KMS-11 (cell line): ENCODE results near the gene FCHSD1.

ENCODE experiments used
- H2AFZ ChIP-seq: fragments of 200-600 bp; sonication (generic); 2 replicates; pipeline ENCODE4 v1.6.1; 2016; ENCODE audit warnings: antibody characterized with exemption, mixed run types, low read depth
- H3K27ac ChIP-seq: fragments of 200-600 bp; sonication (generic); 2 replicates; pipeline ENCODE4 v1.6.1; 2016; ENCODE audit warnings: mild to moderate bottlenecking, mixed run types
- H3K27me3 ChIP-seq: fragments of 200-600 bp; sonication (generic); 2 replicates; pipeline ENCODE4 v1.6.1; 2017; ENCODE audit warnings: mild to moderate bottlenecking, low read depth, mixed run types, moderate library complexity; ENCODE audit not compliant: insufficient read depth
- H3K36me3 ChIP-seq: fragments of 200-600 bp; sonication (generic); 2 replicates; pipeline ENCODE4 v1.6.1; 2017; ENCODE audit warnings: mild to moderate bottlenecking, mixed run types; ENCODE audit not compliant: insufficient read depth
- H3K4me1 ChIP-seq: fragments of 200-600 bp; sonication (generic); 2 replicates; pipeline ENCODE4 v1.6.1; 2016; ENCODE audit warnings: mild to moderate bottlenecking, low read depth, mixed run types; ENCODE audit not compliant: poor library complexity, severe bottlenecking
- H3K4me2 ChIP-seq: fragments of 200-600 bp; sonication (generic); 2 replicates; pipeline ENCODE4 v1.7.0; 2016; ENCODE audit warnings: mild to moderate bottlenecking, mixed run types
- H3K4me3 ChIP-seq: fragments of 200-600 bp; sonication (generic); IDR thresholded peaks from 2 replicates; pipeline ENCODE4 v1.6.1; 2017; ENCODE audit warnings: low read depth, low read length, mixed read lengths; ENCODE audit not compliant: insufficient read depth
- H3K79me2 ChIP-seq: fragments of 200-600 bp; sonication (generic); 2 replicates; pipeline ENCODE4 v1.6.1; 2016; ENCODE audit warnings: low read depth, mixed run types; ENCODE audit not compliant: insufficient read depth
- H3K9ac ChIP-seq: fragments of 200-600 bp; sonication (generic); 2 replicates; pipeline ENCODE4 v1.6.1; 2016; ENCODE audit warnings: mild to moderate bottlenecking, mixed run types
- H4K20me1 ChIP-seq: fragments of 200-600 bp; sonication (generic); 2 replicates; pipeline ENCODE4 v1.6.1; 2016; ENCODE audit warnings: mild to moderate bottlenecking, mixed run types; ENCODE audit not compliant: insufficient read depth
- TF ChIP-seq, protein P1 (sequence below): fragments of 200-600 bp; sonication (generic); conservative IDR thresholded peaks from 2 replicates; pipeline ENCODE4 v1.6.1; 2017; ENCODE audit warnings: low read depth, mild to moderate bottlenecking, antibody characterized with exemption, low read length, moderate library complexity, mixed read lengths

FCHSD1 gene

DNA sequence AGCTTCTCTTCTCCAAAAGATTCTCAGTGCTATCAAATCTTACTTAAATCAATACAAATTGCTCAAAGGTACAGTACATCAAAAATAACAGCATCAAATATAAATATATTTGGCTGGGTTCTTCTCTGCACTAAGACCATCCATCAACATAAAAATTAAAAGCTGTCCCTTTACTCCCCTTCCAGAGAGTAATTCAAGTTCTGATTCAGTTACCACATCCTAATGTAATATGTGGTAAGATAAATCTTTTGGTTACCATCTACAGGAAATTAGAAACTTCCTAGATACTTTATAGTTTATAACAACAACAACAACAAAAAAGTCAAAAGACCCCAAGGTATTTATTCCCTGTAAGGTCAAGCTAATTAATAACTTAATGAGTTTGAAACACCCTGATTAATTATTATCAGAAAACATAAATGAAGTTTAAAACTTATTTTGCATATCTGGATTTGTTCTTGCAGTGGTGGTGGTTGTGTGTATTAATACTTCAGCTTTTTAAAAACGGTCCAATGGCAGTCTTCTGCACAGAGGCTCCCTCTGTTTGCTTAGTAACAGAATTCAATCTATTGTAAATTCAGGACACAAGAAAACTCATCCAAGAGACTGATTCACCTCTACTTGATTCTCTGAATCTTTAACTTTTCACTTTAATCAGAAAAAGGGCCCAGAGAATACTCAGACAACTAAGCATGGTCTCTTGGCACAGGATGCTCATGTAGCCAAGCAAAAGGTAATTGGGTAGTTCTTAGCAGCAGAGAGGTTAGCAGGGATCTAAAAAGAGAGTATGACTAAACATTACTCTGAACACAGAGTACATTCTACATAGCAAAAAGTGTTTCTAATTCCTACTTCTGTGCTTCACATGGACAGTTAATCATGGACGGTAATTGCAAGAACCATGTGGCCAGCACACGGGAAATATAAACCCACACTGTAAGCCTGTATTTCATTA is 52.5 kb downstream of the FCHSD1 start:
- peaks cover 34% of the 10 kb centered on the region; the same call in 1 of the 2 replicates for H3K79me2 ChIP-seq
- H3K27me3 ChIP-seq = no peaks in the 10 kb centered on the region
- no peak overlapping the region for H3K9ac ChIP-seq
- H4K20me1 ChIP-seq = no peaks in the 10 kb centered on the region
- H3K36me3 ChIP-seq = no peaks in the 10 kb centered on the region
- no peak overlapping the region for H3K4me3 ChIP-seq
- peaks cover 17% of the 10 kb centered on the region for H3K4me1 ChIP-seq
- TF ChIP-seq, protein P1, sequence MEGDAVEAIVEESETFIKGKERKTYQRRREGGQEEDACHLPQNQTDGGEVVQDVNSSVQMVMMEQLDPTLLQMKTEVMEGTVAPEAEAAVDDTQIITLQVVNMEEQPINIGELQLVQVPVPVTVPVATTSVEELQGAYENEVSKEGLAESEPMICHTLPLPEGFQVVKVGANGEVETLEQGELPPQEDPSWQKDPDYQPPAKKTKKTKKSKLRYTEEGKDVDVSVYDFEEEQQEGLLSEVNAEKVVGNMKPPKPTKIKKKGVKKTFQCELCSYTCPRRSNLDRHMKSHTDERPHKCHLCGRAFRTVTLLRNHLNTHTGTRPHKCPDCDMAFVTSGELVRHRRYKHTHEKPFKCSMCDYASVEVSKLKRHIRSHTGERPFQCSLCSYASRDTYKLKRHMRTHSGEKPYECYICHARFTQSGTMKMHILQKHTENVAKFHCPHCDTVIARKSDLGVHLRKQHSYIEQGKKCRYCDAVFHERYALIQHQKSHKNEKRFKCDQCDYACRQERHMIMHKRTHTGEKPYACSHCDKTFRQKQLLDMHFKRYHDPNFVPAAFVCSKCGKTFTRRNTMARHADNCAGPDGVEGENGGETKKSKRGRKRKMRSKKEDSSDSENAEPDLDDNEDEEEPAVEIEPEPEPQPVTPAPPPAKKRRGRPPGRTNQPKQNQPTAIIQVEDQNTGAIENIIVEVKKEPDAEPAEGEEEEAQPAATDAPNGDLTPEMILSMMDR = no peak
- H2AFZ ChIP-seq = no peak overlapping the region
- no peak overlapping the region for H3K4me2 ChIP-seq
- no peak overlapping the region for H3K27ac ChIP-seq

DNA sequence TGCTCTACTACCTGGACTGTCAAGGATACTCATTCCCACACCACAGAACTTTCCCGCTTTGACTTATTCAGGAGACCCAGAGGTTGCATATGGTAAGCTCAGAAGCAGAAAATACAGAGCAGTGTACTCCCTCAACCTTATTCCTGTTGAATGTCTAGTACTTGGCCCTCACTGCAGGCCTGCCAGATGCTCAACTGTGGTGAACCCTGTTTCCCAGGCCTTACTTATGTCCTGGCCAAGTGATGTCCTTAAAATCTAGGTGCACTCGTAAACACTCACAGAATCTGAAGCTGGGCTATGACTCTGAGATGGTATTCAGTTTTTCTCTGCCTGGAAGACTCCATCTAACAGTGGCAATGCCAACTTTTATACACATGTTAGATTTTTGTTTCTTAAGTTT is 53.4 kb downstream of the FCHSD1 start:
- H3K27ac ChIP-seq = no peak overlapping the region

DNA sequence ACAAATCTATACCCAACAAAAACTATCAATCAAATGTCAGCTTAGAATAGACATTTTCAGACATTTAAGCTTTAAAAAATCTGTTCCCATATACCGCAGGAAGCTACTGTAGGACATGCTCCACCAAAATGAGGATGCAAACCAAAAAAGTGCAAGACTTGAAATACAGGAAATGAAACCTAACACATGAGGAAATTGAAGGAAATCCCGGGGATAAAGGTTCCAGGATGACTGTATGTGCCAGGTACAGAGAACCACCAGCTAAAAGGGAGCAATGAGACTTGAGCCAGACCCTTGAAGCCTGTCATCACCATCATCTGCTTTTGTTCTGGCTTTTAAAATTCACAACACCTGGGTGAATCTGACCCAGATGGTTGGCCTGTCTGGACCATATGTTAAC is 53.8 kb downstream of the FCHSD1 start:
- Histone ChIP-seq H4K20me1 (no peaks in the 10 kb centered on the region), H3K9ac (no peak overlapping the region), H3K27me3 (no peaks in the 10 kb centered on the region), H2AFZ (no peak overlapping the region), H3K4me1 (peaks cover 14% of the 10 kb centered on the region), H3K79me2 (peaks cover 26% of the 10 kb centered on the region; the same call in 1 of the 2 replicates), H3K4me2 (no peak overlapping the region), H3K4me3 (no peak overlapping the region), H3K27ac (no peak overlapping the region), H3K36me3 (no peaks in the 10 kb centered on the region)
- TF ChIP-seq, protein P1 = no peak

More for the DNA sequence above, 53.4 kb downstream of the FCHSD1 start:
- Histone ChIP-seq H3K27me3 (no peaks in the 10 kb centered on the region), H4K20me1 (no peaks in the 10 kb centered on the region), H3K4me3 (no peak overlapping the region), H3K36me3 (no peaks in the 10 kb centered on the region), H3K9ac (no peak overlapping the region), H3K4me1 (peaks cover 12% of the 10 kb centered on the region), H2AFZ (no peak overlapping the region), H3K4me2 (no peak overlapping the region), H3K79me2 (peaks cover 27% of the 10 kb centered on the region; the same call in 1 of the 2 replicates)
- TF ChIP-seq, protein P1 = no peak

DNA sequence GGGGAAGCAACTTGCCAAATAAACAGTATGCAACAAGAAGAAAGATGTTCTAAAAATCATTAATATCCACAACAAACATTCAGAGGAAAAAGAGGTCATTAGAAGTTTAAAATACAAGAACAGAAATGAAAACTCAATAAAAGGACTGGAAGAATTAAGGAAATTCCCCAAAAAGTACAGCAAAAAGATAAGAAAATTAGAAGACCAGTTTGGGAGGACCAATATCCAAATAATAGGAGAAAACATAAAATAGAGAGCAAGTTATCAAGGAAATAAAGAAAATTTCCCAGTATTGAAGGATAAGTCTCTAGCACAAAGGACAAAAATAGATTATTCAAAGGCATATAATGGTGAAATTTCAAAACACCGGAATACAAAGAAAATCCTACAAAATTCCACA is 54.4 kb downstream of the FCHSD1 start:
- Histone ChIP-seq H3K27me3 (no peaks in the 10 kb centered on the region), H3K9ac (no peak overlapping the region), H3K79me2 (peaks cover 21% of the 10 kb centered on the region; the same call in 1 of the 2 replicates)

More for the DNA sequence above, 54.4 kb downstream of the FCHSD1 start:
- Histone ChIP-seq H4K20me1 (no peaks in the 10 kb centered on the region), H3K4me1 (peaks cover 19% of the 10 kb centered on the region), H3K36me3 (no peaks in the 10 kb centered on the region), H3K4me3 (no peak overlapping the region), H3K27ac (no peak overlapping the region), H2AFZ (no peak overlapping the region), H3K4me2 (no peak overlapping the region)
- TF ChIP-seq, protein P1 = no peak
